Fibroblast of lung (primary cell): ENCODE data around the gene ADCY2. TPM values are rescaled to one million over a fixed set of nuclear protein-coding genes. Genes with fewer than 3 reads are reported as not detected.
A peak's percentile ranks its signal among the peaks of the same experiment; 100 is the strongest.

Source experiments
- DNase-seq, 2 donors: peaks; one replicate each; pipeline versions ENCODE4 v3.0.0 to v3.0.0-alpha.2; 2010; ENCODE audit warnings: low read depth in 2 of 2
- H2AFZ ChIP-seq: 2 replicates; pipeline ENCODE4 v1.5.1; 2012; ENCODE audit warnings: low read length, control low read depth, inconsistent platforms
- H3K27ac ChIP-seq: 2 replicates; pipeline ENCODE4 v1.5.1; 2011; ENCODE audit warnings: low read length, control low read depth; ENCODE audit not compliant: insufficient read depth
- H3K27me3 ChIP-seq: 2 replicates; pipeline ENCODE4 v1.5.1; 2011; ENCODE audit warnings: mild to moderate bottlenecking, low read length; ENCODE audit not compliant: control insufficient read depth, insufficient read depth
- H3K36me3 ChIP-seq: 2 replicates; pipeline ENCODE4 v1.5.1; 2011; ENCODE audit warnings: low read length; ENCODE audit not compliant: control insufficient read depth, insufficient read depth
- H3K4me1 ChIP-seq: 2 replicates; pipeline ENCODE4 v1.5.1; 2011; ENCODE audit warnings: low read length; ENCODE audit not compliant: control insufficient read depth, insufficient read depth; ENCODE audit errors: extremely low read depth
- H3K4me2 ChIP-seq: 2 replicates; pipeline ENCODE4 v1.5.1; 2011; ENCODE audit warnings: low read length, control low read depth; ENCODE audit not compliant: insufficient read depth; ENCODE audit errors: extremely low read depth
- H3K4me3 ChIP-seq, 4 experiments: fragments of 200-600 bp in 1 of 4; sonication (generic) in 1 of 4; replicated peaks in 1 of 4; 2 replicates each; pipeline ENCODE4 v1.5.1; 2011 to 2016; ENCODE audit warnings: low read length in 4 of 4, low read depth in 3 of 4, mild to moderate bottlenecking in 3 of 4, control low read depth in 2 of 4, inconsistent platforms in 1 of 4, mixed read lengths in 1 of 4; ENCODE audit not compliant: insufficient read depth in 1 of 4; ENCODE audit errors: control extremely low read depth in 1 of 4
- H3K79me2 ChIP-seq: 2 replicates; pipeline ENCODE4 v1.5.1; 2012; ENCODE audit warnings: mild to moderate bottlenecking, low read length, inconsistent platforms; ENCODE audit not compliant: control insufficient read depth, insufficient read depth
- H3K9ac ChIP-seq: 2 replicates; pipeline ENCODE4 v1.5.1; 2011; ENCODE audit warnings: mild to moderate bottlenecking, low read length, control low read depth; ENCODE audit not compliant: insufficient read depth
- H3K9me3 ChIP-seq: 2 replicates; pipeline ENCODE4 v1.5.1; 2012; ENCODE audit warnings: low read depth, low read length; ENCODE audit not compliant: control insufficient read depth, insufficient read depth
- H4K20me1 ChIP-seq: 2 replicates; pipeline ENCODE4 v1.5.1; 2011; ENCODE audit warnings: low read length; ENCODE audit not compliant: control insufficient read depth, insufficient read depth; ENCODE audit errors: extremely low read depth
- EZH2 ChIP-seq: IDR thresholded peaks from 2 replicates; pipeline ENCODE4 v1.5.1; 2012; ENCODE audit warnings: low read length, control low read depth, mild to moderate bottlenecking; ENCODE audit errors: missing control alignments
- polyA plus RNA-seq, 2 donors: library from polyadenylated mRNA; depleted of rRNA in 1 of 2; stranded (reverse) in 1 of 2; unstranded in 1 of 2; fragments of >200 nt; gene quantifications; 2 replicates each; pipeline ENCODE4 v1.2.1, GENCODE V29; 2011 to 2012; ENCODE audit warnings: missing spikeins in 1 of 2
- total RNA-seq: library from RNA; depleted of rRNA; stranded (reverse); fragments of >200 nt; gene quantifications from 2 replicates; pipeline ENCODE4 v1.2.1, GENCODE V29; 2014
- TF ChIP-seq, protein P1 (sequence below), 2 donors: IDR thresholded peaks in 1 of 2; conservative IDR thresholded peaks in 1 of 2; 1 replicate in 1 of 2; 2 replicates in 1 of 2; pipeline ENCODE4 v1.5.1; 2011 to 2012; ENCODE audit warnings: low read length in 2 of 2, control low read depth in 1 of 2, inconsistent platforms in 1 of 2, low read depth in 1 of 2, mild to moderate bottlenecking in 1 of 2

ADCY2 gene
- total and polyA plus RNA-seq, 2 donors (not counting 1 experiment from before 2014, with no cell fraction given), result under 0.01 to 0.05 TPM

DNA sequence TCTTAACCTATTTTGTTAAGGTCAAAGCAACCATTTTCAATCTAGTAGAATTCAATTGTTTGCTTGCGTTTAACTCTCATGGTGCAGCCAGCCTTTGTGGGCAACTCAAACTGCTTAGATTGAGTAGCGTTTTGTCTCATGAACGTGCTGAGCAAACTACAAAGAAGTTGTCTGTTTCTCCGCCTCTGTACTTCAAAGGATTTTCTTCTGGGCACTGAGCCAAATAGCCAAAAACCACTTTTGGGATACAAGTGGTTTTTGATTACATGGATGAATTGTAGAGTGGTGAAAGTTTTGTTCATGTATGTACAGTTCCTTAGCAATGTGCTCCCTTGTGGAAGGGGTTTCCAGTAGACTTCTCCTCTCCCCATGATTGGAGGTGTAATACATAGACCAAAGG is 332.1 kb downstream of the ADCY2 start:
- H4K20me1 ChIP-seq, result no peaks in the 10 kb centered on the region
- H3K27ac ChIP-seq, result no peak overlapping the region
- no peak overlapping the region for H2AFZ ChIP-seq
- no peaks in the 10 kb centered on the region for H3K36me3 ChIP-seq
- no peaks in the 10 kb centered on the region for H3K27me3 ChIP-seq
- TF ChIP-seq, protein P1, sequence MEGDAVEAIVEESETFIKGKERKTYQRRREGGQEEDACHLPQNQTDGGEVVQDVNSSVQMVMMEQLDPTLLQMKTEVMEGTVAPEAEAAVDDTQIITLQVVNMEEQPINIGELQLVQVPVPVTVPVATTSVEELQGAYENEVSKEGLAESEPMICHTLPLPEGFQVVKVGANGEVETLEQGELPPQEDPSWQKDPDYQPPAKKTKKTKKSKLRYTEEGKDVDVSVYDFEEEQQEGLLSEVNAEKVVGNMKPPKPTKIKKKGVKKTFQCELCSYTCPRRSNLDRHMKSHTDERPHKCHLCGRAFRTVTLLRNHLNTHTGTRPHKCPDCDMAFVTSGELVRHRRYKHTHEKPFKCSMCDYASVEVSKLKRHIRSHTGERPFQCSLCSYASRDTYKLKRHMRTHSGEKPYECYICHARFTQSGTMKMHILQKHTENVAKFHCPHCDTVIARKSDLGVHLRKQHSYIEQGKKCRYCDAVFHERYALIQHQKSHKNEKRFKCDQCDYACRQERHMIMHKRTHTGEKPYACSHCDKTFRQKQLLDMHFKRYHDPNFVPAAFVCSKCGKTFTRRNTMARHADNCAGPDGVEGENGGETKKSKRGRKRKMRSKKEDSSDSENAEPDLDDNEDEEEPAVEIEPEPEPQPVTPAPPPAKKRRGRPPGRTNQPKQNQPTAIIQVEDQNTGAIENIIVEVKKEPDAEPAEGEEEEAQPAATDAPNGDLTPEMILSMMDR (conservative IDR thresholded peaks at IDR 0.05 in 1 of 2, IDR thresholded peaks at IDR 0.05 in 1 of 2; ENCODE audit: low read depth in 1 of 2, low read length in 2 of 2), result no peak
- TF ChIP-seq EZH2, result no peak
- H3K9me3 ChIP-seq, result no peaks in the 10 kb centered on the region
- H3K4me3 ChIP-seq, result no peak overlapping the region
- no peaks in the 10 kb centered on the region for H3K79me2 ChIP-seq
- no peak overlapping the region for H3K9ac ChIP-seq
- peak in 1 of 2 donors; percentile 19 for DNase-seq
- H3K4me2 ChIP-seq, result no peak overlapping the region
- no peaks in the 10 kb centered on the region for H3K4me1 ChIP-seq

DNA sequence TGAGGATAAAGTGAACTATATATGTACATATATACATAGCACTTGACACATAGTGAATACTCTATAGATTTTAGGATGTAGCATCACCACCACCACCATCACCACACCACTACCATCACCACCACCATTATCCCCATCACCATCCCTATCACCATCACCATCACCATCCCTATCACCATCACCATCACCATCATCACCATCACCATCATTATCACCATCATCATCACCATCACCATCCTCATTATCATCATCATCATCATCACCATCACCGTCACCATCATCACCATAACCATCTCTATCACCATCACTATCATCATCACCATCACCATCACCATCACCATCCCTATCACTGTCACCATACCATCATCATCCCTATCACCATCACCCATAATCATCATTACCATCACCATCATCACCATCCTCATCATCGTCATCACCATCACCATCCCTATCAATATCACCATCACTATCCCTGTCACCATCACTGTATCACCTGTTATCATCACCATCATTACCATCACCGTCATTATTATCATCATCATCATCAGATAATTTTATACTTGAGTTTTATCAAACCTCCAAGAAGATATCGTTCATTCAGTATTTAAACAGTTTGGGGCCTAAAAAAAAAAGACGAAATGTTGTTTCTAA is 345.6 kb downstream of the ADCY2 start:
- H3K4me2 ChIP-seq, result no peak overlapping the region
- DNase-seq, result no peak
- TF ChIP-seq, protein P1 (conservative IDR thresholded peaks at IDR 0.05 in 1 of 2, IDR thresholded peaks at IDR 0.05 in 1 of 2; ENCODE audit: low read depth in 1 of 2, low read length in 2 of 2), result no peak
- no peak for TF ChIP-seq EZH2

DNA sequence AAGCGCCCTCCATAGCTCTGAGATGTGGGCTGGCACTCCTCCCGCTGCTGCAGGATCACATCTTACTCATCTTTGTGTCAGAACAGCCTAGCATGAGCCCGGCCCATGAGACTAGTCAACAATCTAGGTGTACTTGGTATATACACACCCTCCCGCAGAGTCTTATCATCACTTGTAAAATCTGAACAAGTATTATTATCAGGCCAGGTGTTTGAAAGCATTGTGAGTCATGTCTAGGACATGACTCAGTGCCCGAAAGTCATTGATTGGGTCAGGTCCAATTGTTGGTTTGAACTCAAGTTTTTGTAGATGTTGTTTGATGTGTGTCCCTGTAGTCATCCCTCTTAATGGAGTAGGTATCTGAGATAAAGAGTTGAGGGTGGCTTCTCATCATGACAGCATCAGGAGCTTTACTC is 346.3 kb downstream of the ADCY2 start:
- no peaks in the 10 kb centered on the region for H3K4me1 ChIP-seq
- no peak overlapping the region for H3K27ac ChIP-seq
- no peak overlapping the region for H3K4me3 ChIP-seq
- TF ChIP-seq, protein P1 (conservative IDR thresholded peaks at IDR 0.05 in 1 of 2, IDR thresholded peaks at IDR 0.05 in 1 of 2; ENCODE audit: low read depth in 1 of 2, low read length in 2 of 2), result no peak
- TF ChIP-seq EZH2, result no peak
- H3K4me2 ChIP-seq, result no peak overlapping the region
- no peaks in the 10 kb centered on the region for H3K79me2 ChIP-seq
- H3K9me3 ChIP-seq, result no peaks in the 10 kb centered on the region
- H2AFZ ChIP-seq, result no peak overlapping the region
- no peaks in the 10 kb centered on the region for H3K27me3 ChIP-seq
- H3K9ac ChIP-seq, result no peak overlapping the region
- H4K20me1 ChIP-seq, result no peaks in the 10 kb centered on the region
- peak in 1 of 2 donors; percentile 67 for DNase-seq
- H3K36me3 ChIP-seq, result no peaks in the 10 kb centered on the region

More for the DNA sequence above, 345.6 kb downstream of the ADCY2 start:
- H3K4me3 ChIP-seq, result no peak overlapping the region
- H3K79me2 ChIP-seq, result no peaks in the 10 kb centered on the region
- no peak overlapping the region for H2AFZ ChIP-seq
- no peaks in the 10 kb centered on the region for H3K4me1 ChIP-seq
- H3K9ac ChIP-seq, result no peak overlapping the region
- no peak overlapping the region for H3K27ac ChIP-seq
- H3K36me3 ChIP-seq, result no peaks in the 10 kb centered on the region
- no peaks in the 10 kb centered on the region for H3K9me3 ChIP-seq
- H3K27me3 ChIP-seq, result no peaks in the 10 kb centered on the region
- H4K20me1 ChIP-seq, result no peaks in the 10 kb centered on the region
